Activated CD4-positive, alpha-beta T cell treated with anti-CD3 and anti-CD28 coated beads, Interleukin-2, amount 50 U/mL, for 4 hours (primary cell): ENCODE measurements around the gene FKBP11.
"Not testable (repeated sequence)": the region's sequence is repeated elsewhere in the genome, so short reads cannot be mapped to it uniquely, and the experiment has no call there.

Experiments used
- DNase-seq, 2 experiments: peaks; one replicate each; pipeline ENCODE4 v3.0.0-alpha.2; 2020

Gene FKBP11

DNA sequence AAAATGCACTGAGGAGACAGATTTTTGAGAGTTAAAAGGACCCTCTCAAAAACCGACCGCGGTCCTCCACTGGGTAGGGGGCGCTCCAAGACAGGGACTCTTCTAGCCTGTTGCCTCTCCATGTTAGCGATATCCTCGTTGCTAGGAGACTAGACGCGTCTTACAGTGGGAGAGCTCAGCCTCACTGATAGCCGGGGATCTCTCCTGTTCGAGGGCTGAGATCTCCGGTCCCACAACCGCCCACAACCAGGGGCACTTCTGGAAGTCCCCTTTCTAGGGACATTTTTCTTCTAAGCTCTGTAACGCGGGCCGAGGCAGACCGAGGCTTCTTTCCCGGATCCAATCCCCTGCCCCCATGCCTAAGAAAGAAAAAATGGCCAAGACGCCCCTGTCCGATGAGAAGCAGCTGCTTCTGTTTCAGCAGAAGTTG is 21.3 kb downstream of the FKBP11 start:
- peak; percentile 81 to 88 for DNase-seq

DNA sequence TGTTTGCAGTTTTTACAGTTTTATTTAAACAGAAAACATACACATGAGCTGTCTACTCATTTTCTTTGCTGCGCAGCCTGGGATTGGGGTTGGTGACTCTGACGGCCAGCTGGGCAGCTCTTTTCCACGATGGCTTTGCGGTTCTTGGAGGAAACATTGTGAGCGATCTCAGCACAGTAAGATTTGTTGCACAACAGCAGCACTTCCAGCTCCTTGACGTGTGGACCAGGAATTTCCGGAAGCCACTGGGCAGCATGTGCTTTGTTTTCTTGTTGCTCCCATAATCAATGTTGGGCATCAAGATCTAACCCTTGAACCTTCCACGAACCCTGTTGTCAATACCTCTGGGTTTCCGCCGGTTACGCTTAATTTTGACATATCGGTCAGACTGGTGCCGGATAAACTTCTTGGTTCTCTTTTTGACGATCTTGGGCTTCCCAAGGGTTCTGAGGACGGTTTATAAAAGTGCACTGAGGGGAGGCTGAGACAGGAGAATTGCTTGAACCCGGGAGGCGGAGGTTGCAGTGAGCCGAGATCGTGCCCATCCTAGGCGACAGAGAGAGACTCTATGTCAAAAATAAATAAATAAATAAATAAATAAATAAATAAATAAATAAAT is 21.8 kb downstream of the FKBP11 start:
- no peak for DNase-seq

DNA sequence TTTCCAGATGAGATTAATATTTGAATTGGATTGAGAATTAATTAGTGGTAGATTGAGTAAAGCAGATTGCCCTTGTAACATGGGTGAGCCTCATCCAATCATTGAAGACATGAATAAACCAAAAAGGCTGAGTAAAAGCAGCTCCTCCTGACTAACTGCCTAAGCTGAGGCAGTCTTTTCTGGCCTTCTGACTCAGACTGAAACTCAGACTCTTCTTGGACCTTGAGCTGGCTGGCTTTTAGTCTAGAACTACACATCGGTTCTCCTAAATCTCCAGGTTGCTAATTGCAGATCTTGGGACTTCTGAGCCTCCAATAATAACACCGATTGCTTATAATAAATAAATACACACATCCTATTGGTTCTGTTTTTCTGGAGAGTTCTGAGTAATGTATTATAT is 24.0 kb downstream of the FKBP11 start:
- DNase-seq = no peak

DNA sequence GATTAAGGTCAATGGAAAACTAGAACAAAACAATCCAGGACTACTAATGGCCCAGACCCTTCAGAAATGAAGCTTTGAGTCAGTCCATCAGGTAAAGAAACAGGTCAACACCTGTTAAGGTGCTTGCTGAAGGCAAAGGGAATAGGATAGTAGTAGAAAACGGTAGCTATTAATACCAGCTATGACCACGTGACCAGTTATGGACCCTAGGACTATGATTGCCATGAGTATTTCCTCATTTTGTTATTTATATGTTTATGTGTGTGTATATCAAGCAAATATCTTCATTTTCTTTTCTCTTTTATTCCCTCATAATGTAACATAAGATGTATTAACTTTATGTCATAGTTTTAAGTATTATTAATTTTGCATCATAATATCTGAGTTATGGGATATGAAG is 25.6 kb downstream of the FKBP11 start:
- DNase-seq = no peak

DNA sequence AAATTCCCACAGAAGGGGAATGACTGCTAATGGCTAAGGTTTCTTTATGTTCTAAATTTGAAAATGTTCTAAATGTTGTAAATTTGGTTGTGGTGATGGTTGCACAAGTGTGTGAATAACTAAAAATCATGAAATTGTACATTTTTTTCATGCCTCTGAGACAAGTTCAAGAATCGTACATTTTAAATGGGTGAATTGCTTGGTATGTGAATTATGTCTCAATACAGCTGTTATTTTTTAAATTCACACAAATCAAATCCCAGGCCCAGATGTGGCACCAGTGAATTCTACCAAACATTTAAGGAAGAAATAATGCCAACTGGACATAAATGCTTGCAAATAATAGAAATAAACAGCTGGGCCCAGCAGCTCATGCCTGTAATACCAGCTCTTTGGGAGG is 31.0 kb downstream of the FKBP11 start:
- no peak for DNase-seq

DNA sequence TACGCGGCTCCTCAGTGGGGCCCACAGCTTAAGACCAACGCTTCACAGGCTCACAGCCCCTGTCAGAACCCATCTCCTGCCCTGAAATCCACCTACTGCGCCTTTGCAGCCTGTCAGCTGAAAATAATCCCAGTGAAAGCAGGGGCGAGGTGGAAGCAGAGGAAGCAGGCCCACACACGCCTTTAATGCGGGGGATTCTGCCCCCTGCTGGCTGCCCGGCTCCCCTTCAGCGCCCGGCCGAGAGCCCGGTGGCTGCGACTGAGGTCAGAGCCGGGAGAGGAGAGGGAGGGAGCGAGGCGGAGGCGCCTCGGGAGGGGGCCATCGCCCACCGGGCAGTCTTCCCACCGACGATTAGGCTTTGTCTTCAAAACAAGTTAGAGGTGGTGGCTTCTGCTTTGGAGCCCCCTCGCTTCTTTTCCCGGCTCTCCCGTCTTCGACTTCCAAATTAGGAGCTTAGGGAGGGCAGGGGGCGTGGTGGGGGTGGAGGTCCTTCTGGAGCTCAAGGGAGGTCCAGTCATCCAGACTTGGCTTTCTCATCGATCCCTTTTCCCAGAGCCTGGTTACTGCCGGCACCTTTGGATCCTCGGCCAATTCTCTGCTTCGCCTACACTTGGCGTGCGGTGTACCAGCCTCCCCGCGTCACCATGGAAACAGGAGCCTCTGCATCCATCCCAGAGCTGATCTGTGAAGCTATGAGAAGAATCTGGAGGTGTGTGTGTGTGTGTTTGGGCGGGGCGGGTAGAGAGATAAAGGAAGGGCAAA is 34.5 kb downstream of the FKBP11 start:
- peak; percentile 65 to 68 for DNase-seq

DNA sequence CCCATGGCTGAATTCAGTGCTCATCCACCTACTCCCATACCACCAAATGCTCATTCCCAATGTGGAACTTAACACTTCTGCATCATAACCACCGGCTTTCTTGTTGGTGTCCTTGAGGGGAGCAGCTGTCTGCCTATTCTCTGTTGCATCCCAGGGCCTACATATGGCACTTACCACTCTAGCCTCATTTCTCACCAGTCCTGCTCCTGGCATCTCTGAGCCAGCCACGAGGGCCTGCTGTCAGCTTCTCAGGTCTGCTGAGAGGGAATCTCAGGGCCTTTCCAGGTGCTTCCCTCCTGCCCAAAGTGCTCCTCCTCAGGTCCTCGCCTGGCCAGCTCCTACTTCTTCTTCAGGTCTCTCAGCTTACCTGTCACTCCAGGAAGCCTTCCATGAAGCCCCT is 35.6 kb downstream of the FKBP11 start:
- DNase-seq = no peak

DNA sequence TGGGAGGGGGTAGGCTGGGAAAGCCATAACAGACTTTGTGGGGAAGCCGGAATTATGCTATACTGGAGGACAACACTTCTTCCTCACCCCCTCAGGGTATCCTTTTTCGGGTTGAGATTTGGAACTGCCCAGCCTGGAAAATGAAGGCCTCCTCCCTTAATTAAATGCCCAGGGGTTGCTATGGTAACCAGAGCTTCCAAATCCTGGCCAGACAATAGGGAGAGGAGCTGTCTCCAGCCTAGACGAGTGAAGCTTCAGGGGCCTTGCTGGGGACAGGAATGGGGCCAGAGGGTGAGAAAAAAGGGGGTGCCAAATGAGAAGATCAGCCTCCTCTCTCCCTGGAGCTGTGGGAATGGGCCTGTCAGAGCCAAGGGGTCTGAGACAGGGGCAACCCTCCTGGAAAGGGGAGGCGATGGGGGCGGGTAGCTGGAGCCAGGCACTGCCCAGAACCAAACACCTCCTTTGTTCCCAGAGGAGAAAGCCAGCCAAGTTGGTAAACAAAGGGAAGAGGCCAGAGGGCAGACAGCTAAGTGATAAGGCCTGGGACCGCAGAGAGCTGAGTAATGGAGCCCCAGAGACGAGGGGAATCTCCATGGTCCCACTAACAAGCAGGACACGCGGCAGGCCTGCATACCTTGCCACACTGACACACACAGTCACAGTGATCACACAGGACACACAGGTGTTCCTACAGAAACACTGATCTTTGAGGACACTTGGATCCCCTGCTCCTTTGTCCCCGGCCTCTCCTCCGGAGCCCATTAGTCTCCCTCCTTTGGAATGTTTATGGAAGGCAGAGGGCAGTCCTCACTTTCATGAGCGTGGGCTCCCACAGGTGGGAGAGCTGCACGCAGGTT is 41.8 kb downstream of the FKBP11 start:
- no peak for DNase-seq

DNA sequence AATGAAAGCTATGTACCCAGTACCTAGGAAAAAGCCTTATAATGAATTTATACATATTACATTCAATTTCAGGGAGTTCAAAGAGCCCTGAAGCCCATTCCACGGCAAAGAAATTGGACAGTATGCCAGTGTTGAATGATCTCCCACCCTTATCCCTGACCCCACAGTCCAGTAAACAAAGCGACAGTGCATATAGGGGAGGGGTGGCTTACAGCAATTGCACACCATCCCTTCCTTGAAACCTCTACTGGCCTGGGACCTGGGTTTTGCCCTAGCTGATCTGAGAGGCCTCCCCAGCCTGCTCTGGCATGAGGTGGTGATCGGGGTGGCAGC is 42.4 kb downstream of the FKBP11 start:
- no peak for DNase-seq

DNA sequence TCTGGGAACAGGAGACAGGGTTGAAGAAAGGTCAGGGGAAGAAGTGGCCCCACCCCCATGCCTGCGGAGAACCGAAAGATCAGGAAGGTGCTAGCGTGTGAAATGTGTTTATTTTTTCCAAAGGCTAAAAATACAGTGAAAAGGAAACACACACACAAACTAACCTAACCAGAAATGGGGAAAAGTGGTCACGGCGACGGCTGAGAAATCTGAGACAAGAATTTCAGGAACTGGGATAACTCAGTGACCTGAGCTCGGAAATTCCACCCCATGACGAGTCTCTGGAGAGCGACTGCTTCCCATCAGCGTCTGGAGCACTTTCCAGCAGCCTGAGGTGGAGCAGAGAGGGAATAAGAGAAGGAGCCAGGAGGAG is 43.0 kb downstream of the FKBP11 start:
- no peak for DNase-seq

DNA sequence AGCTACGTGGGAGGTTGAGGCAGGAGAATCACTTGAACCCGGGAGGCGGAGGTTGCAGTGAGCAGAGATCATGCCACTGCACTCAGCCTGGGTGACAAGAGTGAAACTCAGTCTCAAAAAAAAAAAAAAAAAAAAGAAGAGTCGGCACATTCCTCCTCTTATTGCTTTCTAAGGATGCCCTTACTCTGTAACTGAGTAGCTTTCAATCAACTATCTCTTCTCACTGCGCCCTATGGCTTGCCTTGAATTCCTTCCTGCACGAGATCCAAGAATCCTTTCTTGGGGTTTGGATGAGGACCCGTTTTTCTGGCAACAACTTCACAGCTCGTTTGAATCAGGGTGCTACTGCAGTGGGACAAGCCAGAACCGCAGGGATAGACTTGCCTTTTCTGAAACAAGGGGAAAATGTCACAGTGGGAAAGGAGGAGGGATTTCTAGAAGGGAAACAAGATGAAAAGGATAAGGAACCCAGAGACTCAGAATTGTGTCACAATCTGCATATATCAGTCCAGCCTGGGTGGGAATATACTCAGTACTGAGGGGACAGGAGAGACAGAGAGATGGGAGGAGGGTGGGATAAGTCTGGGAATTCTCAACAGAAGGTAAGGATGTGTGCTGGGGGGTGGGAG is 43.5 kb downstream of the FKBP11 start:
- no peak for DNase-seq

DNA sequence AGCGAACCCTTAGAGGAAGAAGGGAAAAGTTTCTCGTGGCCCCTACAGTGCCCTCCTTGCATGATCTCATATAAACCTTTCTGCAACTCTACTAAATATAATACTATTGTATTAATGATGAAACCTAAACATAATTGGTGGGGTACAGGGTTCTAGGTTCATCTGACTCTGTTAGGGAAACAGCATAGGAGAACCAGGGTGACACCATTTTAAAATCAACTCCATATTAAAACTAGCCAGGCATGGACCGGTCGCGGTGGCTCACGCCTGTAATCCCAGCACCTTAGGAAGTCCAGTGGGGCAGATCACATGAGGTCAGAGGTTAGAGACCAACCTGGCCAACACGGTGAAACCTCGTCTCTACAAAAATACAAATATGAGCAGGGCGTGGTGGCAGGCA is 44.6 kb downstream of the FKBP11 start:
- no peak for DNase-seq

DNA sequence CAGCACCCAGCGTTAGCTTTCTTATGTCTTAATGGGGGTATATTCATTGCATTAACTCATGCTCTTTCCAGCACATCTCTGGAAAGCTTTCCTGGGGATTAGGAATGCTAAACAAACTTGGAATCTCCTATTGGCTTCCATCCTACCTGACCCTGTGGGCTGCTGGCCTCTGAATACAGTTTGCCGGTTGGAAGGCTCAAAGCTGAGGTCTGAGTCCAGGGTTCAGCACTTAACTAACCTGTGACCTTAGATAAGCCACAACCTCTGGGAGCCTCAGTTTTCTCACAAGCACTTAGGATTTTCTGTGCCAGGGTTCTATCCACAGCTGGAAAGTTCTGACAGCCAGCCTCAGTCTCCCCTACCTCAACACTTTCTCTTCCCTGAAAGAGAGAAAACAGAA is 46.7 kb downstream of the FKBP11 start:
- DNase-seq = no peak

DNA sequence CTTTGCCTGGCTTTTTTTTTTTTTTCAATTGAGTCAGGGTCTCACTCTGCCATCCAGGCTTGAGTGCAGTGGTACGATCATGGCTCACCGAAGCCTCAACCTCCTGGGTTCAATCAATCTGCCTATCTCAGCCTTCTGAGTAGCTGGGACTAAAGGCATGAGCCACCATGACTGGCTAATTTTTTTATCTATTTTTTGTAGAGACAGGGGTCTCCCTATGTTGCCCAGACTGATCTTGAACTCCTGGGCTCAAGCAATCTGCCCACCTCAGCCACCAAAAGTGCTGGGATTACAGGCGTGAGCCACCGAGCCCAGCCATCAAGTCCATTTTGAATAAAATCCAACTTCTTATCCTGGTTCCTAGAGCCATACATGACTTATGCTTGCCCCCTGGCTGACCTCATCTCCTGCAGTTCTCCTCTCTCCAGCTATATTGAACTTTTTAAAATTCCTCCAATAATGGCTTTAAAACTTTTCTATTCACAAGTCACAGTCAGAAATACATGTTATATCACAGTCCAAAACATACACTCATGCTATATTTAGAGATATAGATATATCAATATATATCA is 49.3 kb downstream of the FKBP11 start:
- DNase-seq = no peak

DNA sequence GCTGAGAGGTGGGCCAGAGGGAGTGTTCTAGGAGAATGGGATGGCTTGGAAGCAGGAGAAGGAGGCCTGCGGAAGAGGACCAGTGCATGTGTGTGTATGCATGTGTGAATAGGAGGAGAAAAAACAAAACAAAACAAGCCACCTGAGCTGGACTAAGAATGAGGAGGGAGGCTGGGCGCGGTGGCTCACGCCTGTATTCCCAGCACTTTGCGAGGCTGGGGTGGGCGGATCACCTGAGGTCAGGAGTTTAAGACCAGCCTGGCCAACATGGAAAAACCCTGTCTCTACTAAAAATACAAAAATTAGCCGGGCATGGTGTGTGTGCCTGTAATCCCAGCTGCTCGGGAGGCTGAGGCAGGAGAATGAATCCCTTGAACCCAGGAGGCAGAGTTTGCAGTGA is 51.8 kb downstream of the FKBP11 start:
- not testable (repeated sequence) for DNase-seq

DNA sequence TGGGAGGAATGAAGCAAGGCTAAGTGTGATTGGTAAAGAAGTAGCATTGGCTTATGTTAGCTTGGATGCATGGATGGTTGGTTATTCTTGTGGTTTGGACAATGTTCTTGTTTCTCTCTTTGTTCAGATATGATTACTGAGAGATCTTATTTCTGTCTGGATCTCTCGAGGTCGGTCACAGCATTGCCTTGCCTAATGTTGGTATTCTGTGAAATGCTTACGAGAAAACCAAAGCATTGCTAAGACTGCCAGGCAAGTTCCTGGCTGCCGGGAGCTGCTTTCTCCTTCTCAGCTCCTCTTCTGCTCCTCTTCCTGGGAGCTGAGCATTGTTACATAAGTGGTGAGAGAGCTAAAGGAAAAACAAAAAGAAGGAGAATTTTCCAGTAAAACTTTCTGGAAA is 52.2 kb downstream of the FKBP11 start:
- DNase-seq = no peak
